OCI-LY3 (cell line): ENCODE measurements around the gene COTL1.
"Not testable (repeated sequence)": the region's sequence is repeated elsewhere in the genome, so short reads cannot be mapped to it uniquely, and the experiment has no call there.

Experiments used
- H2AFZ ChIP-seq: fragments of 200-600, 300-600 bp; shearing (Covaris generic); 2 replicates; pipeline ENCODE4 v1.6.0; 2014; ENCODE audit warnings: antibody characterized with exemption, low read depth, low read length
- H3K27ac ChIP-seq: fragments of 200-600, 300-600 bp; sonication (generic); 2 replicates; pipeline ENCODE4 v1.5.1; 2014; ENCODE audit warnings: mild to moderate bottlenecking, low read length, moderate library complexity, mixed read lengths
- H3K27me3 ChIP-seq: fragments of 200-600, 300-600 bp; sonication (generic); 2 replicates; pipeline ENCODE4 v1.6.1; 2014; ENCODE audit warnings: low read depth, low read length, mixed read lengths
- H3K36me3 ChIP-seq: fragments of 200-600, 300-600 bp; sonication (generic); replicated peaks from 2 replicates; pipeline ENCODE3; 2014; ENCODE audit warnings: low read depth, low read length, mixed read lengths
- H3K4me1 ChIP-seq: fragments of 300-600, 200-600 bp; sonication (generic); 2 replicates; pipeline ENCODE4 v1.6.1; 2014; ENCODE audit warnings: low read length, mixed read lengths
- H3K4me2 ChIP-seq: fragments of 200-600, 300-600 bp; sonication (generic); 2 replicates; pipeline ENCODE4 v1.6.1; 2014; ENCODE audit warnings: low read length, mixed read lengths
- H3K4me3 ChIP-seq: fragments of 300-600, 200-600 bp; sonication (generic); 2 replicates; pipeline ENCODE4 v1.5.1; 2014; ENCODE audit warnings: antibody characterized with exemption, mild to moderate bottlenecking, low read length, moderate library complexity
- H3K79me2 ChIP-seq: fragments of 300-600, 200-600 bp; shearing (Covaris generic); 2 replicates; pipeline ENCODE4 v1.6.1; 2014; ENCODE audit warnings: mild to moderate bottlenecking, low read length, mixed read lengths
- H3K9ac ChIP-seq: fragments of 300-600, 200-600 bp; shearing (Covaris generic); 2 replicates; pipeline ENCODE4 v1.6.0; 2014; ENCODE audit warnings: mild to moderate bottlenecking, low read length, moderate library complexity
- H3K9me3 ChIP-seq: fragments of 200-600, 300-600 bp; shearing (Covaris generic); 2 replicates; pipeline ENCODE4 v1.6.1; 2014; ENCODE audit warnings: low read length, mixed read lengths; ENCODE audit not compliant: insufficient read depth
- H4K20me1 ChIP-seq: fragments of 200-600, 300-600 bp; sonication (generic); 2 replicates; pipeline ENCODE4 v1.6.1; 2016; ENCODE audit warnings: low read length, mixed read lengths; ENCODE audit not compliant: insufficient read depth
- EZH2phosphoT487 ChIP-seq: fragments of 200-600 bp; shearing (Covaris generic); IDR thresholded peaks from 2 replicates; pipeline ENCODE4 v1.6.1; 2018; ENCODE audit warnings: antibody characterized with exemption, mixed run types, low read depth
- TF ChIP-seq, protein P1 (sequence below): fragments of 200-600, 300-600 bp; sonication (generic); IDR thresholded peaks from 2 replicates; pipeline ENCODE4 v1.5.1; 2014; ENCODE audit warnings: antibody characterized with exemption, low read length, low read depth

The COTL1 gene

DNA sequence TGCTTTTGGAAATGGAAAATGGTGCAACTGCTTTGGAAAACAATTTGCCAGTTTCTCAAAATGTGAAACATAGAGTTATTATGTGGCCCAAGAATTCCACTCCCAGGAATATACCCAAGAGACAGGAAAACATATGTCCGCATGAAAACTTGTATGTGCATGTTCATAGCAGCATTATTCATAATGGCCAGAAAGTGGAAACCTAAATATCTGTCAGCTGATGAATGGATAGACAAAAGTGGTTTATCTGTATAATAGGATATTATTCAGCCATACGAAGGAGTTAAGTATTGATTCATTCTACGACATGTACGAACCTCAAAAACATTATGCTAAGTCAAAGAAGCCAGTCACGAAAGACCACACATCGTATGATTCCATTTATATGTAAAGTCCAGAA is 7.7 kb upstream of the COTL1 start:
- Histone ChIP-seq H3K9me3 (no peaks in the 10 kb centered on the region), H3K4me1 (peaks cover 28% of the 10 kb centered on the region), H3K4me2 (no peak overlapping the region), H3K27ac (no peak overlapping the region), H2AFZ (no peak overlapping the region), H3K9ac (no peak overlapping the region), H3K79me2 (no peaks in the 10 kb centered on the region), H3K27me3 (peaks cover 34% of the 10 kb centered on the region), H4K20me1 (no peaks in the 10 kb centered on the region), H3K36me3 (no peaks in the 10 kb centered on the region), H3K4me3 (no peak overlapping the region)
- TF ChIP-seq, protein P1, sequence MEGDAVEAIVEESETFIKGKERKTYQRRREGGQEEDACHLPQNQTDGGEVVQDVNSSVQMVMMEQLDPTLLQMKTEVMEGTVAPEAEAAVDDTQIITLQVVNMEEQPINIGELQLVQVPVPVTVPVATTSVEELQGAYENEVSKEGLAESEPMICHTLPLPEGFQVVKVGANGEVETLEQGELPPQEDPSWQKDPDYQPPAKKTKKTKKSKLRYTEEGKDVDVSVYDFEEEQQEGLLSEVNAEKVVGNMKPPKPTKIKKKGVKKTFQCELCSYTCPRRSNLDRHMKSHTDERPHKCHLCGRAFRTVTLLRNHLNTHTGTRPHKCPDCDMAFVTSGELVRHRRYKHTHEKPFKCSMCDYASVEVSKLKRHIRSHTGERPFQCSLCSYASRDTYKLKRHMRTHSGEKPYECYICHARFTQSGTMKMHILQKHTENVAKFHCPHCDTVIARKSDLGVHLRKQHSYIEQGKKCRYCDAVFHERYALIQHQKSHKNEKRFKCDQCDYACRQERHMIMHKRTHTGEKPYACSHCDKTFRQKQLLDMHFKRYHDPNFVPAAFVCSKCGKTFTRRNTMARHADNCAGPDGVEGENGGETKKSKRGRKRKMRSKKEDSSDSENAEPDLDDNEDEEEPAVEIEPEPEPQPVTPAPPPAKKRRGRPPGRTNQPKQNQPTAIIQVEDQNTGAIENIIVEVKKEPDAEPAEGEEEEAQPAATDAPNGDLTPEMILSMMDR = no peak
- no peak for TF ChIP-seq EZH2phosphoT487

DNA sequence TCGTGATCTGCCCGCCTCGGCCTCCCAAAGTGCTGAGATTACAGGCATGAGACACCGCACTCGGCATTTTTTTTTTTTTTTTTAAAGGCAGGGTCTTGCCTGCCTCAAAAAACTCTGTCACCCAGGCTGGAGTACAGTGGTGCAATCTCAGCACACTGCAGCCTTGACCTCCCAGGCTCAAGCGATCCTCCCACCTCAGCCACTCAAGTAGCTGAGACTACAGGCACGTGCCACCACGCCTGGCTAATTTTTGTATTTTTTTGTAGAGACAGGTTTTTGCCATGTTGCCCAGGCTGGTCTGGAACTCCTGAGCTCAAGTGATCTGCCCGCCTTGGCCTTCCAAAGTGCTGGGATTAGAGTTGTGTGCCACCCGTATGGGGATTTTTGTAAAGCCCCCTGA is 3.0 kb upstream of the COTL1 start:
- not testable (repeated sequence) for H3K36me3 ChIP-seq, H2AFZ ChIP-seq, H3K4me3 ChIP-seq, H3K27ac ChIP-seq, H3K9ac ChIP-seq, H3K4me2 ChIP-seq, H3K9me3 ChIP-seq
- Histone ChIP-seq H3K27me3 (peaks cover 17% of the 10 kb centered on the region), H3K79me2 (peaks cover 19% of the 10 kb centered on the region), H4K20me1 (peaks cover 14% of the 10 kb centered on the region), H3K4me1 (peaks cover 41% of the 10 kb centered on the region)

DNA sequence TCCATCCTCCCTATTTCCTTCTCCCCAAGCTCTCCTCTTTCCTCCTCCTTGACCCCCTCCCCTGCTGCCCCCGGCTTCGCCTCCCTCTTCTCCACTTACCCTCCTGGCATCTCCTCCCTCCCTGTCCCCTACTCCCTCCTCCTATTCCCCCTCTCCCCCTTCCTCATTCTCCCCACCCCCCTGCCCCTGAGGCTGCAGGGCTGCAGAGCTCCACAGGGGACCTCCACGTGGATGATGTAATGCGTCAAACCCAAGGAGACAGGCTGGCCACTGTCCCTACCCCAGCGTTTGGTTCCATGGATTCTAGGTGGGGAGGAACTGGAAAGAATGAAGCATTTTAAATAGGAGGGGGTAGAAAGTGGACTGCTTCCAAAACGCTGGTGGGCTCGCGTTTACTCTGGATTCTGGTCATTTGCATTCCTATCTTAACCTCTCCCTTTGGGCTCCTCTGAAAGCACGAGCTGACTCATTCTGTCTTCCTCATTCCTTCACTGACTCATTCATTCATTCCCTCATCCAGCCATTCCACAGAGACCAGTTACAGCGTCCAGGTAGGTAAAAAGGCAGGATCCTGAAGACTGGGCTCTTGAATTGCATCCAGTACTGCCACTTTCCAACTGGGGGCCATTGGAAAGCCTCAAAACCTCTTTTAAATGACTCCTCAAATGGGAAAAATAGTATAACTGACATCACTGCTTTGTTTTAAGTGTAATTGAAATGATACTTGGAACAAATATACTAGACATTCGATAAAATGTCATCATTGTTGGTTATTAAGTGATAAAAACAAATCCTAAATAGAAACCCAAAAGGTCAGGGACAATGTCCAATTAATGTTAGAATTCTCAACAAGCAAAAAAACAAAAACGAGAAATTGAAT is 943 bp upstream of the COTL1 start:
- peaks cover 35% of the 10 kb centered on the region for H4K20me1 ChIP-seq
- H3K9me3 ChIP-seq = no peaks in the 10 kb centered on the region
- peaks cover 40% of the 10 kb centered on the region for H3K79me2 ChIP-seq
- H3K36me3 ChIP-seq = peaks cover 31% of the 10 kb centered on the region
- H2AFZ ChIP-seq = no peak overlapping the region
- H3K27ac ChIP-seq = no peak overlapping the region
- peak overlapping the region; percentile 19; the same call in 1 of the 2 replicates for H3K9ac ChIP-seq
- TF ChIP-seq EZH2phosphoT487 = no peak
- TF ChIP-seq, protein P1 = no peak
- H3K4me2 ChIP-seq = peak overlapping the region; percentile 53
- peaks cover 53% of the 10 kb centered on the region for H3K4me1 ChIP-seq
- peak overlapping the region; percentile 55 for H3K4me3 ChIP-seq
- peaks cover 9% of the 10 kb centered on the region; the same call in 1 of the 2 replicates for H3K27me3 ChIP-seq

DNA sequence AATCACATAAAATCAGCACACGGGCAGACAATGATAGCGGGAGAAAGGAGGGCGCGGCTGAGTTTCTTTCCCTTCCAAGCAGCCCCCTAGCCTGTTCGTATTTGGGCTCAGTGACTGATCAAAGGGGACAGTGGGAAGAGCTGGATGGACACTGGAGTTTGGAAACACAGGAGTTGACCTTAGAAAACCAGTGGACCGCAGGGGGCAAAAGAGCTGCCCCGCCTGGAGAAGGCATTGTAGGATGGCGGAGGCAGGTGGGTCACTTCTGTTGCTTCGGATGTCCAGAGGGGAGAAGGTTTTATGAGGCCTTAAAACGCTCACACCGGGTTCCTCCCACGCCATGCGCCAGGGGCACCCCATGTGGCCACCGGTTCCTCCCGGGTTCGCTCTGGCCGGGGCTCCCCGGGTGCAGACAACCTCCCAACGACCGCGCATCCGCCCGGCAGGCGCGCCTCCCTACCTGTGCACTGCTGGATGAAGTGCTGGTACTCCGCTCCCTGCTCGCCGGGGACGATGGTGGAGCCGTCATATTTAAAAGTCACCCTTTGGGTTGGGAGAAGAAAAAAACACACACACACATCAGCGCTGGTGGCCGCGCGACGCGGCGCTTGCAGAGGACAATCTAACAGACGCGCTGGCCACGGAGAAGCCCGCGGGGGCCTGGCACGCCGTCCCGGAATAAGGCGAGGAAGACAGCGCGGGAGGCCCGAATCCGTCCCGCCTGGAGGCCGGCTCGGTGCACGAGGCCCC is 662 bp downstream of the COTL1 start:
- peak overlapping the region; percentile 81 for H3K4me2 ChIP-seq
- peaks cover 44% of the 10 kb centered on the region for H4K20me1 ChIP-seq
- H3K79me2 ChIP-seq = peaks cover 56% of the 10 kb centered on the region

More for the DNA sequence above, 662 bp downstream of the COTL1 start:
- Histone ChIP-seq H3K4me3 (peak overlapping the region; percentile 86), H3K9me3 (peaks cover under 1% of the 10 kb centered on the region; the same call in 1 of the 2 replicates), H2AFZ (no peak overlapping the region), H3K9ac (peak overlapping the region; percentile 91), H3K27me3 (peaks cover 6% of the 10 kb centered on the region; the same call in 1 of the 2 replicates), H3K4me1 (peaks cover 53% of the 10 kb centered on the region), H3K36me3 (peaks cover 46% of the 10 kb centered on the region), H3K27ac (peak overlapping the region; percentile 59)
- TF ChIP-seq, protein P1 = no peak
- TF ChIP-seq EZH2phosphoT487 = no peak
